ENCODE measurements around the gene ERN1.

DNA sequence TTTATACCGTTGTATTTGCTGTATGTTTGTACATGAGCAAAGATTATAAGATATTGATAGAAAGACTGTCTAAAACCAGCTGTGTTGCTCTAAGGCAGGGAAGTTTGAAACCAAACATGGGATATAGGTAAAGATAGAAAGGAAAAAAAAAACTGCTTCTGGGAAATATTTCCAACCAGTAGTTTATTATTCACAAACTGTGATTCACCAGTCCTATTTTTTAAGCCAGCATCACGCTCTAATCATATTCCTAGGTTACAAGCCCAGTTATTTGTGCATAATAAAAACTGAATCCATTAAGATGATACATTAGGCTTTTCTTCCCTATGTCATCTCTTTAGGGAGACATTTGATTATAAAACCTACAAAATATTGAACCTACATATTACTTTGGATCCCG is 4.0 kb downstream of the ERN1 start:
- no peak for TF ChIP-seq POLR2A (IDR thresholded peaks at IDR 0.05; ENCODE audit: low read depth, low read length)
- no peak for TF ChIP-seq POLR2AphosphoS5 (IDR thresholded peaks at IDR 0.05; ENCODE audit: low read depth, low read length)
- TF ChIP-seq TAF1 (IDR thresholded peaks at IDR 0.05; ENCODE audit: borderline replicate concordance, low read depth, low read length): no peak

Data from GM12892 (cell line).